ENCODE data around the gene STC2. TPM values are rescaled to one million over a fixed set of nuclear protein-coding genes. Genes with fewer than 3 reads are reported as not detected.
A peak's percentile ranks its signal among the peaks of the same experiment; 100 is the strongest.

Gene STC2
- polyA plus RNA-seq, 3 donors: not detected

GRCh38 chr5:173355561-173355960 is 27.3 kb upstream of the STC2 start:
- intact Hi-C loops (cut with micrococcal nuclease): no loop called here
- 86% methylated on average over 2 of the region's 5 CpGs for WGBS (ENCODE audit: insufficient coverage)
- peaks cover 8 to 29% (median 14%) of the 10 kb centered on the region in 3 donors for H3K27me3 Mint-ChIP-seq (ENCODE audit: low read depth in 3 of 3)

GRCh38 chr5:173354645-173355044 is 26.4 kb upstream of the STC2 start:
- H3K4me1 ChIP-seq (ENCODE audit: control insufficient read depth in 1 of 2, insufficient read depth in 2 of 2, low read length in 2 of 2): no peaks in the 10 kb centered on the region
- Mint-ChIP-seq H3K4me3 (no peak overlapping the region), H3K9me3 (no peaks in the 10 kb centered on the region), H3K36me3 (no peaks in the 10 kb centered on the region), H3K27me3 (ENCODE audit: low read depth in 3 of 3) (peaks cover 8 to 25% (median 12%) of the 10 kb centered on the region in 3 donors), H3K27ac (no peak overlapping the region), H3K4me1 (no peaks in the 10 kb centered on the region)
- intact Hi-C loops (cut with micrococcal nuclease): no loop called here
- H3K27me3 ChIP-seq (ENCODE audit: control insufficient read depth in 2 of 2, insufficient read depth in 2 of 2, low read length in 2 of 2): peaks cover 7 to 14% of the 10 kb centered on the region in 2 donors
- no peak overlapping the region for H2AFZ ChIP-seq (ENCODE audit: insufficient read depth, low read depth, low read length, poor library complexity, severe bottlenecking)
- no peaks in the 10 kb centered on the region for H4K20me1 ChIP-seq (ENCODE audit: insufficient read depth, low read length)
- no peak overlapping the region for H3K27ac ChIP-seq (ENCODE audit: low read depth in 1 of 2, low read length in 2 of 2)
- TF ChIP-seq CTCF (IDR thresholded peaks at IDR 0.05): no peak
- H3K9ac ChIP-seq (ENCODE audit: insufficient read depth, low read length, poor library complexity, severe bottlenecking): no peak overlapping the region
- H3K4me3 ChIP-seq (replicated peaks in 1 of 3; ENCODE audit: low read depth in 2 of 3, low read length in 3 of 3): no peak overlapping the region
- no peaks in the 10 kb centered on the region for H3K9me3 ChIP-seq (replicated peaks in 1 of 2; ENCODE audit: control insufficient read depth in 1 of 2, insufficient read depth in 1 of 2, low read length in 2 of 2)
- no peak for DNase-seq
- no CpG with 5 or more reads among the region's 2 CpGs for WGBS (ENCODE audit: insufficient coverage)
- H3K4me2 ChIP-seq (replicated peaks; ENCODE audit: extremely low read depth, low read length, poor library complexity, severe bottlenecking): no peak overlapping the region
- no peaks in the 10 kb centered on the region for H3K36me3 ChIP-seq (replicated peaks in 1 of 2; ENCODE audit: control insufficient read depth in 1 of 2, insufficient read depth in 2 of 2, low read length in 2 of 2)
- no peaks in the 10 kb centered on the region for H3K79me2 ChIP-seq (ENCODE audit: insufficient read depth, low read length)

More at GRCh38 chr5:173355561-173355960, 27.3 kb upstream of the STC2 start:
- Histone ChIP-seq H3K9me3 (replicated peaks in 1 of 2; ENCODE audit: control insufficient read depth in 1 of 2, insufficient read depth in 1 of 2, low read length in 2 of 2) (no peaks in the 10 kb centered on the region), H4K20me1 (ENCODE audit: insufficient read depth, low read length) (no peaks in the 10 kb centered on the region), H3K4me1 (ENCODE audit: control insufficient read depth in 1 of 2, insufficient read depth in 2 of 2, low read length in 2 of 2) (no peaks in the 10 kb centered on the region), H2AFZ (ENCODE audit: insufficient read depth, low read depth, low read length, poor library complexity, severe bottlenecking) (no peak overlapping the region), H3K79me2 (ENCODE audit: insufficient read depth, low read length) (no peaks in the 10 kb centered on the region), H3K27me3 (ENCODE audit: control insufficient read depth in 2 of 2, insufficient read depth in 2 of 2, low read length in 2 of 2) (peaks cover 4 to 11% of the 10 kb centered on the region in 2 donors), H3K27ac (ENCODE audit: low read depth in 1 of 2, low read length in 2 of 2) (no peak overlapping the region), H3K9ac (ENCODE audit: insufficient read depth, low read length, poor library complexity, severe bottlenecking) (no peak overlapping the region), H3K4me2 (replicated peaks; ENCODE audit: extremely low read depth, low read length, poor library complexity, severe bottlenecking) (no peak overlapping the region), H3K4me3 (replicated peaks in 1 of 3; ENCODE audit: low read depth in 2 of 3, low read length in 3 of 3) (no peak overlapping the region), H3K36me3 (replicated peaks in 1 of 2; ENCODE audit: control insufficient read depth in 1 of 2, insufficient read depth in 2 of 2, low read length in 2 of 2) (no peaks in the 10 kb centered on the region)
- H3K36me3 Mint-ChIP-seq: no peaks in the 10 kb centered on the region
- H3K4me3 Mint-ChIP-seq: peak overlapping the region in 1 of 2 donors; percentile 37
- H3K4me1 Mint-ChIP-seq: no peaks in the 10 kb centered on the region
- H3K9me3 Mint-ChIP-seq: no peaks in the 10 kb centered on the region
- H3K27ac Mint-ChIP-seq: no peak overlapping the region
- TF ChIP-seq CTCF (IDR thresholded peaks at IDR 0.05): no peak
- DNase-seq: no peak
